NCI-H446 (cell line): ENCODE data around the gene SWAP70.
A peak's percentile ranks its signal among the peaks of the same experiment; 100 is the strongest.

ENCODE experiments used
- DNase-seq, 2 experiments: peaks; one replicate each; lab custom pipeline; 2025; lab: John Stamatoyannopoulos, UW

The SWAP70 gene

DNA sequence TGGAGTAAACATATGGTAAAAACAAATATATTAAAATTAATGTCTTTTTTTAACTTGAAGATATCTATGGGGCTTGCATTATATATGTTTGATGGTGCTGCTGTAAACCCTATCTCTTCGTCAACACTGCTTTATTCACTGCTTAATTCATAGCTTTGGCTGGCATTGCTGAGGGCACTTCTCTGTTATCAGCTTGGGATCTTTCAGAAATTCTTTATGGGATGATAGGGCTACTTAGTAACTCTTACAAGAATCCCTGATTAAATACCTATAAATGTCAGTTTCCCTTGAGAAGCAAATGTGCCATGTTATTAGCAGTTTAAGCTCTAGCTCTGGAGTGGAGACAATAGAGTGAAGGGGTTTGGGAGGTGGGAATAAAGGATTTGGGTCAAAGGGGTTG, 112.3 kb downstream of the SWAP70 start:
- DNase-seq: no peak

DNA sequence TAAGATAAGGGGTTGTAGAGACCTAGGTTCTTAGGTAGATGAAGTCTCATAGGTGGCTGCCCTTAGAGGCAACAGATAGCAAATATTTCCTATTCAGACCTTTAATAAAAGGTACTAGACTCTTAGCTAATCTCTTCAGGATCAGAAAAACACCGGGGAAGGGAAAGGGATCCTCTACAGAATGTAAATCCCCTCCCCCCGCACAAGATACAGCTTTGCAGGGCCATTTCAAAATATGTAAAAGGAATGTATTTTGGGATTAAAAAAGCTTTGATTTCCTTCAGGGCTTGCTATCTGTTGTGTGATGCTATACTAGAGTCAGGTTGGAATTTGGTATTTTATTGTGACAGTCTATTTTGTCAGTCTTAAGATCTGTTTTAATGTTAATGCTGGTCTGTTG, 113.2 kb downstream of the SWAP70 start:
- DNase-seq: no peak

DNA sequence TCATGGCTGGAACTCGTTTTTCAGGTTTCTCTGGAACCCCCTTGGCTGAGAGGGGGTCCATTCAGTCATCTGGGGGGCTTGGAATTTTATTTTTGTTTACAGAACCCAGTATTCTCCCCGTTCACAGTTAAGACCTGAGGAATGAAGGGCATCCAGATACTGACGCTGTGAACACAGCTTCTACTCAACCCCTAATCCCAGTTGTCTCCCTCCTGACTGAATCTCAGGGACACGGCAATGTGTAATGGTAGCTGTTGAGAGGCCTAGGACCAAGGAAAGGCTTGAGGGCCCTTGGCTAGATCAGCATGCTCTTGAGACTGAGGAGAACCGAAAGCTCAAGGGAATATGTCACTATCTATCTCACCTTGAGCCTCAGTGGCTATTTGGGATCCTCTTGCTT, 113.6 kb downstream of the SWAP70 start:
- DNase-seq: no peak

DNA sequence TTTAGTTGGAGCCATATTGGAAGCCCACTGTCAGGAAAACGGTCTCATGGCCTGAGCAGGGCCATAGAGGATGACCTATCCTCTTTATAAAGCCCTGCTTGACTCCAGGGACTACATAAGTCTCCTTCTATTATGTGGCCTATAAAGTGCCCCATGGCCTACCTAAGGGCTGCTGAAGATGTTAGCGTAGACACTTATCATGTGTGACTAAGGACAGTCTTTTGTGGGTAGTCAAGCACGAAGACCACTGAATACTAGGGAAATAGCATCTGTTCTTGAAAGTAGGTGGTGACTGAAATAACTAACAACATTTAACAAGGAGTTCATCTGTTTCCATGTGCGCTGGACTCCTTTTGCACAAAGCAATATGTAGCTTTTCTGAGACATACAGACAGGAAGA, 117.1 kb downstream of the SWAP70 start:
- no peak for DNase-seq

DNA sequence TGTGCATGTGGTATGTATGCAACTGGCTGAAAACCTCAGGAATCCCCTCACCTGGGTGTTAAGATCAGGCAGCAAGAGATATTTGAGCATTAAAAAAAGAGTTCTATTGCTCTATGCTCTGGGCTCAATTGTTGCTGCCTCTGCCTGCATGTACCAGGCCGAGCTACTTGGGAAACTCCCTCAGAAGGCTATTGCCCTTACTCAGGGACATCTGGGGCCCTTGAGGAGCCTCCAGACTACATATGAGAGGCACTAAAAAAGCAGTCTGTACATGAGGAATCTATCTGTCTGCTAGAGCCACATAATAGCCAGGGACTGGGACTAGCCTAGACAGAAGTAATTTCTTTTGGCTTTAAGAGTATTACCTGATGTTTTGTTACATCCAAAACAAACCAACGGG, 120.1 kb downstream of the SWAP70 start:
- DNase-seq: no peak

DNA sequence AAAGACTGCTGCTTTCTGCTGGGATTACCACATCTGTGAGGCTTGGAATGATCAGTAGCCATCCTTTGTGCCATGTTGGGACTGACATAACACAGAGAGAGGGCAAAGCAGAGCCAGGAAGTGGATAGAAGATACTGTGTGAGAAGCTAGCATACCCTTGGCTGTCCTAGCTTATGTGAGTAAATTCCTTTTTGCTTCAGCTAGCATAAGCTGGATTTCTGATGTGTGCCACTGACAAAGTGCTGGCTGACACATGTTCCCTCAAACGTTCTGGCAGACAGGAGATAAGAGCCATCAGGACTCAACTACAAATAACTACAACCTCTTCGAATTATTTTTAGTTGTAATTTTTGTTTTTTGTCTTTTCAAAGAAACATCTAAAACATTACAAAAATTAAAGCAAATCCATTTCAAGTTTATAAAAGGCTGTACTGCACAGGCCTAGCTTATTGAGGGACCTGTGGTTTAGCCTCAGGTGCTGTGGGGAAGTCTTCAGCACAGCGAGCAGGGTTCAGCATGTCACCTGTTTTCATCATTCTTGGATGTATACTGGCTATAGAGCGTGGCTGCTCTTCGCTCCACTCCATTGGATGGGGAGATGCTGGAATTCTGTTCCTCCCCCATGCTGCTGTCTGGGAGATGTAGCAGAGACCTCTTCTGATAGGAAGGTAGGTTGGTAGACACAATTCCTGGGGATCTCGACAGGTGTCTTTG, 120.9 kb downstream of the SWAP70 start:
- no peak for DNase-seq

DNA sequence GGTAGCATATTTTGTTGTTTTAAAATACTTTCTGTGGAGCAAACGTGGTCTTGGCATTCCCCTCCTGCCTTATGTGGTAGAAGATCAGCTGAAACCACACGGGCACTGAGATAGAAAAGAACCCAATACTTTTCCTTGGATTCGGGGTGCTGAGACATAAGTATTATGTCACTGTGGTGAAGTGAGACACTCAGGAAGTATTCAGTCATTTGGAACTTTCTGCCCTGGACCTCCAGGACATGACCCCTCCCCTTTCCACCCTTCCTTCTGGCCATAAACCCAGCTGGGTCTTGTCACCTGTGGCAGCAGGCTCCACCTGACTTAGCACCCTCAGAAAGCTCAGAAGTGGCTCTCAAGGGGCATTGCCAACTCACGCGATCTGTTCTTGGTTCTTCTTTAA, 123.4 kb downstream of the SWAP70 start:
- no peak for DNase-seq

DNA sequence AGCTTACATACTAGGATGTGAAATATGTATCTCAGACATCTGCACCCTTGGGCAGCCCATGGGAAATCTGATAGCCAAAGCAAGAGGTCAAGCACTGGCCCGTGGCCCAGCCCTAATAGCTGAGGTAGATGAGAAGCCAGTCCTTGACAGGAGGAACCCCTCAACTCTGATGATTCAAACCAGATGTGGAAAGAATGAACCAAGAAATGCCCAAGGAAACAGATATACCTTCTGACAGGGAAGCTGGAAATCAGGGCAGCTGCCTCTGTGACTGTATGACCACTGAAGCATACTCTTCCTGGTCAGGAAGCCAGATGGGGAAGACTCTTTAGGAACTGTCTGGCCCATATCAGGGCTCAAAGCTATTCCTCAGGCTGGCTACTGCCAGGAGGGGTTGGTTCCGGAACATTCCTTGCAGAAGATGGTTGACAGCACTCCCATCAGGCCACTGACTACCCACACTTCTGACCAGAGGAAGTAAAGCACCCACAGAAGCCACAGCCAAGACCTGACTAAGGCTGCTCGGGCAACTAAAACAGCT, 124.2 kb downstream of the SWAP70 start:
- no peak for DNase-seq

DNA sequence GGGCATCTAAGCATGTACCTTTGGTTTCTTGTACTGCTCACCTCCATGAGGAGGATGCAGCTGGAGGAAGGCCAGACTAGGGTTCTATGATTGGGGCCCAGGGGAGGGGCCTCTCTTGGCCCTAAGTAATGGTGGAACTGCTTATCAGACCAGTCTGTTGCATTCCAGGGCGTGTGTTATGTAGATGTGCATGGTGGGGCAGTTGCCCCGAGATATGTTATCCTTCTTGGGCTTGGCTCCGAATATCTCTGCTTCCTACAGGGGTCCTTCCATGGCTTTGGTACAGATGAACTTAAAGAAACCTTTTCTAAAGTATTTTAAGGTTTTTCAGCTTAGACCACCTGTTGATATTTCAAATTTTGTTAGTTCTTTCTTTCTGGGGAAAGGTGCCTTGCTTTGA, 126.0 kb downstream of the SWAP70 start:
- DNase-seq: no peak

DNA sequence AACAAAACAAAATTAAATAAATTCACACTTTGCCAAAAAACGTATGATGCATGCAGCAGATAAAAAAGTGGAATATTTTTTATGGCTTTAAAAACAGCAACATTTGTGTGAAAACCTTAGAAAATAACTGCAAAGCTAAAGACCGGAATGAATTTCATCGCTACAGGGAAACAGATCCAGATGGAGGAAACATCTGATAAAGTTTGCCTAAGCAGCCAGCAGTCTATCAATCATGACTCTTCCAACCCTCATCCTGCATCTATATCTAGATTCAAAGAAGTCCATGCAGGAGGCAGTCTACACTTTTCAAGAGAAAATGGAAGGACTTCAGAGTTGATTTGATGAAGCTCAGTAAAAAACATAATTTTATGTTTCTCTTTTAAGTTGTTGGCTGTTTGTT, 126.8 kb downstream of the SWAP70 start:
- DNase-seq: peak in 1 of 2 experiments; percentile 19

DNA sequence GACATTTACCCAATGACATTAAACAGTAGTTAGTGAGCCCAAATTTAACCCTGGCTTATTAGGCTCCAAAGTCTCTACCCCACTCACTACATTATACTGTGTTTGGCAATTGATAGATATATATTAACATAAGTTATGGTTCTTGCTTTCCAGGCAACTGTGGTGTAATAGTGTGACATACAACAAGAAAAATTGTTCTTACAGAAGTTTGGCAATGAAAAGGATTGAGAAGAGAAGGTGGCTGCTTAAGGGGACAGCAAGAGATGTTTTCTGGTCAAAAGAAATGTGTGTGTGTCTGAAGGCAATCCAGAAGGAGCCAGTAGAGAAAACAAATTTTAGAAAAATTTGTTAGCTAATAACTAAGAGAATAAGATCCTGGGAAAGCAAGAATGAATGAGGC, 132.4 kb downstream of the SWAP70 start:
- no peak for DNase-seq

DNA sequence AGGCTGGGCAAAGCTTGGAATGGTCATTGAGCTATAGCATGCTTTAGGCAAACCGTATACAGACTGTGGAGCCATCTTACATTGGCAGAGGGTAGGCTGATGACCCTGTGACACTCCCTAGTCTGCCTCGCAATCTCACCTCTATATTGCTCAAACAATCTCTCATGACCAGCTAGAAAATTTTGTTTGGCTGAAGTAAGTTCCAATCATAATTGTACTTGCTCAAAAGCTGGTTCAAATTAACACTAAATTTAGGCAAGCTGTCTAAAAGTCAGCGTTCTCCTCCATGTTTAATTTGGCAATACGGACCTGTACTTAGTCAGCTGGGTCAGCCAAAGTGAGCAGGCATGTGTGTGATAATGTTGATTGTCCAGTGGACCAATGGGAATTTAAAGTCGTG, 133.0 kb downstream of the SWAP70 start:
- DNase-seq: no peak

DNA sequence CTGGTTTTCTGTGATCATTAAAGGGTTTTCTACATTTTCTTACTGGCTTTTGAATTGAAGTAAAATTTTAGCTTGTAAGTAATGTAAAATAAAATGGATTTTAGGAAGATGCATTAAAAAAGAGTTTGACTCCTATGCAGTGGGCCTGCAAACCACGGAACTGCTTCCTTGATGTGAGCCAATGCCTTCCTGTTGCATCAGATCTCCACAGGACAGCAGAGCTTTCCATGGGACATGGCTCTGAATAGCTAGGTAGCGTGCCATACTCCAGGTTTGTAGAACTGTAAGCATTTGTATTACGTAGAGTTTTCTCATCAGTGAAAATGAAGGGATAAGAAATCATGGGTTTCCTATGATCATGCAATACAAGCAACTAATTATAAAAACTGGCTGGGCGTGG, 133.4 kb downstream of the SWAP70 start:
- DNase-seq: no peak

DNA sequence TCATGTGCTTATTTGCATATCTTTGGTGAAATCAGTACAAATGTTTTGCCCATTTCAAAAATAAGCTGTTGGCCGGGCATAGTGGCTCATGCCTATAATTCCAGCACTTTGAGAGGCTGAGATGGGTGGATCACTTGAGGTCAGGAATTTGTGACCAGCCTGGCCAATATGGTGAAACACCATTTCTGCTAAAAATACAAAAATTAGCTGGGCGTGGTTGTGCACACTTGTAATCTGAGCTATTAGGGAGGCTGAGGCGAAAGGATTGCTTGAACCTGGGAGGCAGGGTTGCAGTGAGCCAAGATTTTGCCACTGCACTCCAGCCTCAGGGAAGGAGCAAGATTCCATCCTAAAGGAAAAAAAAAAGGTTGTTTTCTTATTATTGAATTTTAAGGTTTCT, 136.0 kb downstream of the SWAP70 start:
- no peak for DNase-seq

DNA sequence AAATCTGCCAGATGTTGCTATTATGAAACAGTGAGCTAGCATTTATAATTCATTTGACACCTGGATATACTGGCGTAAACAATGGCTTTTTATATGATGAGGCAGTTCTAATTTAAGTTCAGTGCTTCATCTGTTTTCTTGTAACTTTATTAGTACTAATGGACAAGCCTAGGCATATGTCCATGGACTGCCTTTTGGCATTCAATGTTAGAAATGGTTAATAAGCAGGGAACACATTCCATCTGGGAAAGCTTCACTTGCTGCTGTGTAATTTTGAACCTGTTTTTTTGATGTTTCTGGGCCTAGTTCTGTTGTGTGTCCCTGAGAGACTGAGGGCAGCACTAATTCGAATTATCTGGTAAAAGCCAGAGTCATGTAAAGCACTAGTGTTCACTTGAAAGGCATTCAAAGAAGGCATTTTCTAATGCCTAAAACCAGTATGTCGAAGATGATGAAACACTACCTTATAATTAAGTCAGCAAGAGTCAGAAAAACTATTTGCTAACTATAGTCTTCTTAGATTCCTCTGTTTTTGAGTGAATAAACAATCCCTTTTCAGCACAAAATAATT, 138.5 kb downstream of the SWAP70 start:
- peak in 1 of 2 experiments; percentile 66 for DNase-seq
